DMS153 treated with DMSO at 0.1 percent for 48 hours (cell line): ENCODE results near the gene MAST4.

Experiments used
- DNase-seq: peaks from one replicate; lab custom pipeline; 2025; ENCODE audit not compliant: unreplicated experiment; lab: John Stamatoyannopoulos, UW

MAST4 gene

DNA sequence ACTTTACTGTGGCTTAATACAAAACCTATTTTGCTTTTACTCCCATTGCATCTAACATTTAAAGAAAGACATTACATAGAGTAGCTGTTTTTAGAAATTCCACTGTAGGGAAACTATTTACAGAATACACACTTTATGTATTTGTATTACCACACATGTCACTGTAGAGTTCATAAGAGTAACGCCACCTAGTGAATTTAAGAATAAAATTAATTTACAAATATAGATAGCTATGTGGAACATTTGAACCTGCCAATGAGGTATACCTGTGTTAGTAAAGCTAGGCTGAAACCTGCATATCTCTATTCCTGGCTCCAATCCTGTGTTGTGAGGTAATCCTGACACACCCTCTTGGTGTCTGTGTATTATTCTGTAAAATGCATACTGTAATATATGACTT lies 234.4 kb downstream of the MAST4 start:
- DNase-seq = no peak

DNA sequence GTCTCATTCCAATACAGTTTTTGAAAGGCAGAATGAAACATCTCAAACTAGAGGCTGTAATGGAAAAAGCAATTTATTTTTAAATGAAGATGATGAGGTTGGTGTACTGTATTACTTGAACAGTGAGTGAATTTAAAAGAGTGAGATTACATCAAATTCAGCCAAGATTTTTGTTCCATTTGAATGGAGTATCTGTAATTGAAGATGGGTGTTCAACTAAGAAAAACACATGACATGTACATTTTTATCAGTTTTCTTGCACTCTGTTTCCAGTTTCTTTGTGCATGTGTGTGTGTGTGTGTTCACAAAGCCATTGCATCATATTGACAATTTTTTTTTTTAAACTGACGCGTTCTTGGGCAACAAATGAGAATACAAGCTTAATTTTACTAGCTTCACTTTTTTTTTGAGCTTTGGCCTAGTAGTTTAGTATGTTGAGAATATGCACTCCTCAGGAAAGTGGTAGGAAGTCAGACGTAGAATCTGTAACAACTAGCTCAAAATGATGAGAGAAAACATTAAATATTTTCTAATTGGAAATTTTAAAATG lies 243.5 kb downstream of the MAST4 start:
- DNase-seq = no peak

DNA sequence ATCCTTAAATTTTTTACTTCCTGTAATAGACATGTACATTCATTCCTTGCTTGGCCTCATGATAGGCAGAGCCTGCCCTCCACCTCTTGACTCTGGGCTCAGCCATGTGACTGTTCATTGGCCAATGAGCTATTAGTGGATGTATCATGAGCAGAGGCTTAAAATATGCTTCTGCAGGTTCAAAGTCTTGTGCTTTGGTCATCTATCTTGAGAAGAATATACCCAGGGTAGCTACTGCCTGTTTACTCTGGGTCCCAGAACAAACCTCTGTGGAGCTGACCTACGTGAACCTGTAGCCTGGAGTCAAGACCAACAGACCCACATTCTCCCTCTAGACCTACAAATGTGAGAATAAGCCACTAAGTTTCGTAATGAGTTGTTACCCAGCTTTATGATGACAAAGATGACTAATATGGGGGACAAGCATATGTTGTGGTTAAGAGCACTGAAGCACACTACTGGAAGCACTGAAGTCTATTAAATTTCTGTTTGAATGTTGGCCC lies 244.4 kb downstream of the MAST4 start:
- no peak for DNase-seq

GRCh38 chr5:66841264-66841663 lies 245.1 kb downstream of the MAST4 start:
- no peak for DNase-seq

DNA sequence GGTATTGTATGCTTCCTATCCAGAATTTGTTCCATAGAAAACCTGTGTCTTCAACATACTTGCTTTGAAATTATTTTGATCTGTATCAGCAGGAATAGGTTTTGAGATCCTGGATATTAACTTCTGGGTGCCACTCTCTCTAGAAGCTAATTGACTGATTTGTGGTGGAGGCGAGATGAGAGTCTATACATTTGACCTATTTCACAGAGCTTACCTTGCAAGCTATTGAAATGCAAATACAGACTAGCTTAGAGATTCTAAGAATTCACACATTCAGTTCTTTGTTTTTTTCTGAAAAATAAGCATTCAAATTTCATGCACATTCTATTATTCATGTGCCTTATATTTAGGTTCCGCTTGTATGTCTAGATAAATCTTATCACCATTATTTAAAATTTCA lies 246.3 kb downstream of the MAST4 start:
- DNase-seq = no peak

- no peak for DNase-seq
These were observed 246.9 kb downstream of the MAST4 start for GRCh38 chr5:66843065-66843464.

- no peak for DNase-seq
These were observed 252.8 kb downstream of the MAST4 start for GRCh38 chr5:66848749-66849641.

GRCh38 chr5:66849803-66850202 lies 253.6 kb downstream of the MAST4 start:
- DNase-seq = no peak

- no peak for DNase-seq
These were observed 254.3 kb downstream of the MAST4 start for GRCh38 chr5:66850354-66851075.

GRCh38 chr5:66851306-66851705 lies 255.1 kb downstream of the MAST4 start:
- DNase-seq = no peak

DNA sequence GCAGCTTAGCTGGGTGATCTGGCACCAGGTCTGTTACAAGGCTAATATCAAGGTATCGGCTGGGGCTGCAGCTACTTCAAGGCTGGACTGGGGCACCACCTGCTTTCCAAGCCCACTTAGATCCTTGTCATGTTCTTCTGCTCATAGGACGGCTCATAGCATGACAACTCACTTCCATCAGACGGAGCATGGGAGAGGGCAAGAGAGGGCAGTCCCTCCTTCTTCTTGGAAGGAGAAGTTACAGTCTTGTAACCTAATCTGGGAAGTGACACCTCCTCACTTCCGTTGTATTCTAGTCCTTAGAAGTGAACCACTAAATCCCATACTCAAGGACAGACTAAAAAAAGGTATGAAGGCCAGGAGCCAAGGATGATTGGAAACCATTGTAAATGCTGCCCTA lies 258.2 kb downstream of the MAST4 start:
- no peak for DNase-seq

DNA sequence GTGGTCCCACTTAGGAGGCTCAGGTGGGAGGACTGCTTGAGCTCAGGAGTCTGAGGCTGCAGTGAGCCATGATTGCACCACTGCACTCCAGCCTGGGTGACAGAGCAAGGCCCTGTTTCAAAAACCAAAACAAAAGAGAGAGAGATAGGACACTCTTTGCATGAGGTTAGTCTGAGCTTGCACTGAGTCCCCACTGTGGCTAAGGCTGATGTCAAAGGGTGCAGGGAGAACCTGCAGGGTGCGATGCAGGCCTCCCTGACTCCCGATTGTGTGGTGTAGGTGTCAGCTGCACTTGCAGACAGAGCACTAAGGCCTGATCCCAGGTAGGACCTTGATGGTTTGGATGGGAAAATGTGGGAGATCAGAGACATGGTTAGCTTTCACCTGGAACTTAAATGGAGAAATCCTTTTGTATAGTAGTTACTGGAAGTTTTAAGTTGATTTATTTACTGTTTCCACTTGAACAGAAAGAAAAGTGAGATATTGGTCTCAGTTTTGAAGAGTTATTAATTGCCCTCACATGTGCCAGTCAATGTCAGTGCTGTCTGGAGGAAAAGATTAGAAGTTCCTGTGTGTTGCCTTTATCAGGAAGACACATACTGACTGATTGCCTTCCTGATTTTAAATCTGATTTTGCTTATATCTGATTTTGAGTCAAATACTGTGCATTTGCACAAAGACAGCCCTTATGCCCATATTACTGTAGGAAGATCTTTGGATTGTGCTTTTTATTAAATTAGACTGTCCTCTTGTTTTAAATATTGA lies 260.0 kb downstream of the MAST4 start:
- DNase-seq = no peak

- DNase-seq = no peak
These were observed 263.3 kb downstream of the MAST4 start for GRCh38 chr5:66859526-66859925.

DNA sequence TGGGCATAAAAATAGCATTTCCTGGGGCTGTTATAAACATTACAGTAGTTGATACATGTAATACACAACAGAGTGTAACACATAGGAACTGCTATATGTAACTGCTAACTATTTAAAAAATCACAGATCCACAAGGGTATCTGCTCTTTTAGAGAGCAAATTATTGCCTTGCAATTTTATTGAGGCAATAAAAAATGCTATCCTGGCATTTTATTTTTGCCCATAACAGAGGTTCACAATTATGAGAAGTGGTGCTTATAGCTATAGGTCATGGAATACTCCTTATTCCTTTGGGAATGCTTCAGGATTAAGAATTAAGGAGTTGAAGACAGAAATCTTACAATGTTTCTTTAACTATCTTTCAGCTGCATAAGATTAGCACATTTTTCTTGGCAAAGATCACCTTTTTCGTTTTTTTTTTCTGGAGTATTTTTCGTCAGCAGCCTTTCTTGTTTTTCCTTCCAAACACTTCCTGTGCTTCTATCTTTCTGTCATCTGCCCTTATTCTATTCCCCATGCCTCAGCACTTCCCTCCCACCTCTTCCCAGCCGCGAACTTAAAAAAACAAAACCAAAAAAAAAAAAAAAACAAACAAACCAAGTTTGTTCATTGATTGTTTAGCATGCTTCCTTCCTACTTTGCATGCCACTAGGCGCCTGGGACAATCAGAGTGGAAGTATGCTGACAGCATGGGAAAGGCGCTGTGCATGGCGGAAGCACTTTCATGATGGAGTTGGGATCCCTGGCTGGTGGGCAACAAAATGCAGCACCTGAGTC lies 264.2 kb downstream of the MAST4 start:
- no peak for DNase-seq

GRCh38 chr5:66861402-66861801 lies 265.2 kb downstream of the MAST4 start:
- no peak for DNase-seq

DNA sequence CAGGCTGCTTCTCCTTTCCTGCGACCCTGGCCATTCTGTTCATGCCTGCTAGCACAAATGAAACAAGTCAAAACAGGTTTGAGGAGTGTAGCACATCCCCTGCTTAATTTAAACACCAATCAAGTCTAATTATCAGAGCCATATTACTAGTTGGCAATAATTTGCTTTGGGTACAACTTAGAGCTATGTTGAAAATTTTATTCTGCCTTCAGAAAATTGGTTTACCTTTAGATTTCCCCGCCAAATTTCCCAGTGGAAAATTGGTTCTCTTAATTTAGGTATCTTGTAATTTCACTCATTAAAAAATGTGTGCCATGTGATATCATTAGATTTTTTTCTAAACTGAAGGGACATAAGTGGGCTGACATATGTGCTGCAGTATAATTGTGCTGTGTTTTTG lies 265.8 kb downstream of the MAST4 start:
- DNase-seq = no peak

DNA sequence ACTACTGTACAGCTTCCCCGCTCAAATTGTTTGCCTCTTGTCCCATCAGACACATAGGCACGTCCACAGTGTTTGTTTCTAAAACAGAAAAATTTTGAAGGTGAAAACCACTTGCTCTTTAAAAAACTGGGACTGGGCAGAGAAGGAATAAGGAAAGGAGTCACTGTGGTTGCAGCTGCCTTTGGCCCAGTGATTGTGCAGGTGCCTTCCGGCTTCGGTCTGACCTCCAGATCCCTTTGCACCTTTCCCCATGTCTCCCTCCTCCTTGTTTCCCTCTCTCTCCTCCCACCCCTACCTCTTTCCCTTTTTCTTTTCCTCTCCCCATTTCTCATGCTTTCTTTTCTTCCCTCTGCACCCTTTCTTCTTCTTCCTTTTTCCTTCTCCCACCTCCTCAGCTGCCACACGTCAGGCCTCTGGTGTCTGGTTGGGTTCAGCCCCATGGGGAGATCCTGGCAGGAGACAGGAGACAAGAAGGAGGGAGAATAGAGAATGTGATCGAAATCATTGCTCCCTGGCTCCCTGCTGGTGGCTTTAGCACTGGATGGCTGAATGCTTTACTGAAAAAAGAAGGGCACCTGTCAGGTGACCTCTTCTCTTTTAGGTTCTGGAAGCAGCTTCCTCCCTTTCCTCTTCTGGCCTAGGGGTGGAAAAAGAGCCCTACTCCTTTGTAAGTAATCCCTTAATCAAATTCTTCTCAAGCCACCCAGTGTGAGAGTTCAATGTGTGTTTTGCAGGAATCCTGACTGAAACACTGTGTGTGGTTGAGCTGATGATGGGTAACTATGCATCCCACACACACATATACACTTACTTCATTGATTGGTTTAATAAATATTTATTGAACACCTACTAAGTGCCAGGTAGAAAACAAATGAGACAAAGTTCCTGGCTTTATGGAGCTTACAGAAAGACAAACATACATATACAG lies 267.3 kb downstream of the MAST4 start:
- no peak for DNase-seq

GRCh38 chr5:66864240-66864884 lies 268.2 kb downstream of the MAST4 start:
- no peak for DNase-seq
